Stimulated activated CD4-positive, alpha-beta T cell treated with anti-CD3 and anti-CD28 coated beads, TNF-alpha, amount 100 ng/mL, for 24 hours (primary cell): ENCODE results near the gene NMB.
"Not testable (repeated sequence)": the region's sequence is repeated elsewhere in the genome, so short reads cannot be mapped to it uniquely, and the experiment has no call there.

Experiments used
- DNase-seq, 3 experiments: peaks; one replicate each; pipeline ENCODE4 v3.0.0-alpha.2; 2020; ENCODE audit warnings: low read depth in 3 of 3

NMB gene

GRCh38 chr15:84658080-84658787 lies at the start of gene NMB:
Gene NMB, minus strand, starts transcription at chr15:84658199. Its CDS starts 47 bp downstream, at chr15:84658152.
- DNase-seq = peak; percentile 65 to 79 (median 66)

GRCh38 chr15:84703808-84704207 lies 45.8 kb upstream of the NMB start:
- DNase-seq = no peak

GRCh38 chr15:84702961-84703482 lies 45.0 kb upstream of the NMB start:
- DNase-seq = no peak

- no peak for DNase-seq
Observed at GRCh38 chr15:84699538-84700191, 41.7 kb upstream of the NMB start.

GRCh38 chr15:84697236-84697990 lies 39.4 kb upstream of the NMB start:
- no peak for DNase-seq

- DNase-seq = no peak
Observed at GRCh38 chr15:84696757-84697156, 38.8 kb upstream of the NMB start.

GRCh38 chr15:84690342-84690741 lies 32.3 kb upstream of the NMB start:
- DNase-seq = no peak

GRCh38 chr15:84689858-84690257 lies 31.9 kb upstream of the NMB start:
- no peak for DNase-seq

- DNase-seq = not testable (repeated sequence)
Observed at GRCh38 chr15:84686446-84686845, 28.4 kb upstream of the NMB start.

GRCh38 chr15:84685304-84685703 lies 27.3 kb upstream of the NMB start:
- DNase-seq = no peak

GRCh38 chr15:84684092-84684491 lies 26.1 kb upstream of the NMB start:
- DNase-seq = no peak

- DNase-seq = peak in 2 of 3 experiments; percentile 35 to 41
Observed at GRCh38 chr15:84681831-84682230, 23.8 kb upstream of the NMB start.

- no peak for DNase-seq
Observed at GRCh38 chr15:84671211-84671610, 13.2 kb upstream of the NMB start.

GRCh38 chr15:84669726-84670125 lies 11.7 kb upstream of the NMB start:
- DNase-seq = peak in 2 of 3 experiments; percentile 41 to 44

GRCh38 chr15:84668221-84668982 lies 10.4 kb upstream of the NMB start:
- no peak for DNase-seq

GRCh38 chr15:84666373-84666772 lies 8.4 kb upstream of the NMB start:
- no peak for DNase-seq

- no peak for DNase-seq
Observed at GRCh38 chr15:84661001-84661400, 3.0 kb upstream of the NMB start.

- no peak for DNase-seq
Observed at GRCh38 chr15:84659904-84660781, 2.1 kb upstream of the NMB start.

- no peak for DNase-seq
Observed at GRCh38 chr15:84658788-84659411, 901 bp upstream of the NMB start.

GRCh38 chr15:84657748-84658079 lies 285 bp downstream of the NMB start:
- DNase-seq = no peak
